CMK (cell line): Measurements from ENCODE around the gene POLG.

Experiments used
- DNase-seq: peaks from one replicate; pipeline ENCODE4 v3.0.0-alpha.2; 2010; ENCODE audit warnings: low read depth

POLG gene

GRCh38 chr15:89356634-89357298 lies 22.1 kb upstream of the POLG start:
- no peak for DNase-seq

GRCh38 chr15:89353991-89354390 lies 19.4 kb upstream of the POLG start:
- no peak for DNase-seq

GRCh38 chr15:89352476-89352875 lies 17.9 kb upstream of the POLG start:
- no peak for DNase-seq

GRCh38 chr15:89349206-89349558 lies 14.6 kb upstream of the POLG start:
- DNase-seq = no peak

GRCh38 chr15:89346516-89347231 lies 12.1 kb upstream of the POLG start:
- no peak for DNase-seq

- no peak for DNase-seq
Measured at GRCh38 chr15:89345248-89345647, 10.6 kb upstream of the POLG start.

GRCh38 chr15:89342840-89343239 lies 8.2 kb upstream of the POLG start:
- DNase-seq = no peak

GRCh38 chr15:89341316-89342005 lies 6.8 kb upstream of the POLG start:
- DNase-seq = no peak

- no peak for DNase-seq
Measured at GRCh38 chr15:89340573-89340972, 5.9 kb upstream of the POLG start.

- DNase-seq = no peak
Measured at GRCh38 chr15:89338036-89338435, 3.4 kb upstream of the POLG start.

GRCh38 chr15:89335298-89336041 lies 846 bp upstream of the POLG start:
- DNase-seq = no peak

- no peak for DNase-seq
Measured at GRCh38 chr15:89333959-89334509, 590 bp downstream of the POLG start.

- DNase-seq = no peak
Measured at GRCh38 chr15:89333011-89333860, 1.4 kb downstream of the POLG start.

- no peak for DNase-seq
Measured at GRCh38 chr15:89332446-89332845, 2.2 kb downstream of the POLG start.

GRCh38 chr15:89330881-89331595 lies 3.6 kb downstream of the POLG start:
- DNase-seq = no peak

- no peak for DNase-seq
Measured at GRCh38 chr15:89330119-89330518, 4.5 kb downstream of the POLG start.

- no peak for DNase-seq
Measured at GRCh38 chr15:89329329-89330084, 5.1 kb downstream of the POLG start.

GRCh38 chr15:89328398-89329254 lies 6.0 kb downstream of the POLG start:
- DNase-seq = no peak

- DNase-seq = no peak
Measured at GRCh38 chr15:89327113-89327512, 7.5 kb downstream of the POLG start.
